HCT116 (cell line): ENCODE results near the gene ATP2A3.

Source experiments
- POLR2A ChIP-seq: IDR thresholded peaks from 2 replicates; pipeline ENCODE4 v1.7.0; 2011; ENCODE audit warnings: borderline replicate concordance; ENCODE audit not compliant: insufficient read depth, insufficient read length; ENCODE audit errors: extremely low read depth
- POLR2AphosphoS5 ChIP-seq: IDR thresholded peaks from 2 replicates; pipeline ENCODE4 v1.6.1; 2011; ENCODE audit warnings: mild to moderate bottlenecking, low read depth, low read length, moderate library complexity
- TF ChIP-seq, protein P1 (sequence below), 3 experiments: fragments of 200-600 bp in 1 of 3; sonication (generic) in 1 of 3; IDR thresholded peaks in 2 of 3; conservative IDR thresholded peaks in 1 of 3; 2 replicates each; pipeline ENCODE4 v1.5.1; 2012 to 2017; ENCODE audit warnings: low read depth in 2 of 3, low read length in 2 of 3, antibody characterized with exemption in 1 of 3, borderline replicate concordance in 1 of 3, control low read depth in 1 of 3, mild to moderate bottlenecking in 1 of 3, mixed read lengths in 1 of 3, mixed run types in 1 of 3, moderate library complexity in 1 of 3; ENCODE audit not compliant: insufficient read depth in 1 of 3

- TF ChIP-seq POLR2A (no peak), POLR2AphosphoS5 (no peak)
- TF ChIP-seq, protein P1, sequence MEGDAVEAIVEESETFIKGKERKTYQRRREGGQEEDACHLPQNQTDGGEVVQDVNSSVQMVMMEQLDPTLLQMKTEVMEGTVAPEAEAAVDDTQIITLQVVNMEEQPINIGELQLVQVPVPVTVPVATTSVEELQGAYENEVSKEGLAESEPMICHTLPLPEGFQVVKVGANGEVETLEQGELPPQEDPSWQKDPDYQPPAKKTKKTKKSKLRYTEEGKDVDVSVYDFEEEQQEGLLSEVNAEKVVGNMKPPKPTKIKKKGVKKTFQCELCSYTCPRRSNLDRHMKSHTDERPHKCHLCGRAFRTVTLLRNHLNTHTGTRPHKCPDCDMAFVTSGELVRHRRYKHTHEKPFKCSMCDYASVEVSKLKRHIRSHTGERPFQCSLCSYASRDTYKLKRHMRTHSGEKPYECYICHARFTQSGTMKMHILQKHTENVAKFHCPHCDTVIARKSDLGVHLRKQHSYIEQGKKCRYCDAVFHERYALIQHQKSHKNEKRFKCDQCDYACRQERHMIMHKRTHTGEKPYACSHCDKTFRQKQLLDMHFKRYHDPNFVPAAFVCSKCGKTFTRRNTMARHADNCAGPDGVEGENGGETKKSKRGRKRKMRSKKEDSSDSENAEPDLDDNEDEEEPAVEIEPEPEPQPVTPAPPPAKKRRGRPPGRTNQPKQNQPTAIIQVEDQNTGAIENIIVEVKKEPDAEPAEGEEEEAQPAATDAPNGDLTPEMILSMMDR (IDR thresholded peaks at IDR 0.05 in 2 of 3, conservative IDR thresholded peaks at IDR 0.05 in 1 of 3; ENCODE audit: borderline replicate concordance in 1 of 3, insufficient read depth in 1 of 3, low read depth in 2 of 3, low read length in 2 of 3): no peak
Measured at GRCh38 chr17:3915995-3916696, 48.1 kb downstream of the ATP2A3 start, which contains the start of gene P2RX1.
